Measurements from ENCODE around the gene GPC5.
"Not testable (repeated sequence)": the region's sequence is repeated elsewhere in the genome, so short reads cannot be mapped to it uniquely, and the experiment has no call there.

The GPC5 gene

GRCh38 chr13:92429231-92429630, 1030.8 kb downstream of the GPC5 start:
- no peak for DNase-seq

GRCh38 chr13:92433386-92433785, 1035.0 kb downstream of the GPC5 start:
- no peak for DNase-seq

GRCh38 chr13:92433963-92434362, 1035.5 kb downstream of the GPC5 start:
- DNase-seq: no peak

- DNase-seq: no peak
Observed at GRCh38 chr13:92436924-92437323, 1038.5 kb downstream of the GPC5 start.

- no peak for DNase-seq
Observed at GRCh38 chr13:92444244-92444643, 1045.8 kb downstream of the GPC5 start.

GRCh38 chr13:92451060-92451459, 1052.6 kb downstream of the GPC5 start:
- no peak for DNase-seq

- DNase-seq: no peak
Observed at GRCh38 chr13:92452840-92453239, 1054.4 kb downstream of the GPC5 start.

GRCh38 chr13:92459306-92459705, 1060.9 kb downstream of the GPC5 start:
- no peak for DNase-seq

- no peak for DNase-seq
Observed at GRCh38 chr13:92460479-92460878, 1062.1 kb downstream of the GPC5 start.

GRCh38 chr13:92461402-92461801, 1063.0 kb downstream of the GPC5 start:
- DNase-seq: no peak

- DNase-seq: no peak
Observed at GRCh38 chr13:92461831-92462230, 1063.4 kb downstream of the GPC5 start.

- no peak for DNase-seq
Observed at GRCh38 chr13:92463134-92463533, 1064.7 kb downstream of the GPC5 start.

GRCh38 chr13:92473765-92474475, 1075.5 kb downstream of the GPC5 start:
- DNase-seq: no peak

GRCh38 chr13:92480387-92480786, 1082.0 kb downstream of the GPC5 start:
- DNase-seq: no peak

GRCh38 chr13:92482790-92483189, 1084.4 kb downstream of the GPC5 start:
- DNase-seq: not testable (repeated sequence)

GRCh38 chr13:92483894-92484293, 1085.5 kb downstream of the GPC5 start:
- DNase-seq: no peak

- DNase-seq: no peak
Observed at GRCh38 chr13:92487238-92487637, 1088.8 kb downstream of the GPC5 start.

GRCh38 chr13:92488249-92488852, 1089.9 kb downstream of the GPC5 start:
- DNase-seq: no peak

- no peak for DNase-seq
Observed at GRCh38 chr13:92491839-92492238, 1093.4 kb downstream of the GPC5 start.

GRCh38 chr13:92494915-92495314, 1096.5 kb downstream of the GPC5 start:
- DNase-seq: no peak

GRCh38 chr13:92500192-92500591, 1101.8 kb downstream of the GPC5 start:
- DNase-seq: no peak

- DNase-seq: no peak
Observed at GRCh38 chr13:92510416-92510815, 1112.0 kb downstream of the GPC5 start.

GRCh38 chr13:92512852-92513251, 1114.4 kb downstream of the GPC5 start:
- no peak for DNase-seq

- DNase-seq: no peak
Observed at GRCh38 chr13:92513672-92514071, 1115.3 kb downstream of the GPC5 start.

Measured in activated effector memory CD4-positive, alpha-beta T cell treated with anti-CD3 and anti-CD28 coated beads, Interleukin-2, amount 50 U/mL, for 16 hours (primary cell).